HepG2 (cell line): Measurements from ENCODE around the gene JPH4. TPM values are rescaled to one million over a fixed set of nuclear protein-coding genes. Genes with fewer than 3 reads are reported as not detected.

Experiments
- ATAC-seq: fragments of 200-7000 bp; cut with Tn5 transposase; 3 replicates; pipeline ENCODE4 v1.9.1; 2020; ENCODE audit warnings: mild to moderate bottlenecking, moderate library complexity
- BruUV-seq: library from RNA; stranded (reverse); fragments of 400-500 nt; replicated peaks from 2 replicates; lab custom pipeline; 2021; lab: Mats Ljungman, UMichigan
- CTCF ChIA-PET: fragments of 300-600 bp; formaldehyde crosslinking; extraction: SDS; loops from one replicate; lab custom pipeline; 2021; ENCODE audit warnings: low total read pairs, inconsistent platforms, low intra/inter-chr PET ratio; lab: Yijun Ruan, JAX
- POLR2A ChIA-PET: fragments of 350-600 bp; sonication (Branson Sonifier 250); formaldehyde crosslinking; loops from one replicate; lab custom pipeline; 2020; ENCODE audit warnings: antibody characterized with exemption, inconsistent platforms; lab: Yijun Ruan, JAX
- DNase-seq: peaks from one replicate; pipeline ENCODE4 v3.0.0-alpha.2; 2015; ENCODE audit warnings: low spot score
- FAIRE-seq: peaks from 3 replicates; lab custom pipeline; 2011; peaks lifted over from hg19 to GRCh38; lab: Jason Lieb, UNC
- H2AFZ ChIP-seq: one replicate; pipeline ENCODE4 v1.6.1; 2011; ENCODE audit warnings: low read length, inconsistent platforms
- H3K27ac ChIP-seq: fragments of 300-600 bp; 3 replicates; pipeline ENCODE4 v1.8.0; 2011; ENCODE audit warnings: mixed run types, mild to moderate bottlenecking, mixed read lengths, low read length, inconsistent platforms; ENCODE audit not compliant: insufficient read depth; ENCODE audit errors: extremely low read length
- H3K27me3 ChIP-seq, 2 experiments: fragments of 200-600 bp in 1 of 2; 2 replicates in 1 of 2; 3 replicates in 1 of 2; pipeline versions ENCODE4 v1.6.0 to v1.8.0; 2011; ENCODE audit warnings: low read length in 2 of 2, mild to moderate bottlenecking in 2 of 2, moderate library complexity in 2 of 2, inconsistent platforms in 1 of 2; ENCODE audit not compliant: insufficient read depth in 2 of 2, control insufficient read depth in 1 of 2
- H3K36me3 ChIP-seq, 2 experiments: fragments of 200-600 bp in 1 of 2; replicated peaks in 1 of 2; 2 replicates in 1 of 2; 3 replicates in 1 of 2; pipeline versions ENCODE4 v1.5.1 to v1.8.0; 2011; ENCODE audit warnings: low read length in 2 of 2, inconsistent platforms in 1 of 2; ENCODE audit not compliant: insufficient read depth in 2 of 2, control insufficient read depth in 1 of 2
- H3K4me1 ChIP-seq: 2 replicates; pipeline ENCODE4 v1.5.1; 2012; ENCODE audit warnings: low read length, inconsistent platforms; ENCODE audit not compliant: insufficient read depth
- H3K4me2 ChIP-seq: 2 replicates; pipeline ENCODE4 v1.6.0; 2011; ENCODE audit warnings: low read depth, low read length, inconsistent platforms
- H3K4me3 ChIP-seq, 3 experiments: fragments of 200-600 bp in 1 of 3; sonication (generic), shearing (Covaris generic) in 1 of 3; replicated peaks in 1 of 3; 2 replicates each; pipeline ENCODE4 v1.5.1; 2011 to 2016; ENCODE audit warnings: low read length in 3 of 3, inconsistent platforms in 2 of 3, low read depth in 2 of 3, mild to moderate bottlenecking in 2 of 3, control low read depth in 1 of 3, mixed read lengths in 1 of 3; ENCODE audit not compliant: insufficient read depth in 1 of 3
- H3K79me2 ChIP-seq: one replicate; pipeline ENCODE4 v1.6.1; 2011; ENCODE audit warnings: low read length, inconsistent platforms; ENCODE audit not compliant: insufficient read depth
- H3K9ac ChIP-seq: 2 replicates; pipeline ENCODE4 v1.6.0; 2011; ENCODE audit warnings: mild to moderate bottlenecking, low read depth, low read length, inconsistent platforms; ENCODE audit not compliant: insufficient read depth
- H3K9me3 ChIP-seq: 2 replicates; pipeline ENCODE4 v1.5.1; 2012; ENCODE audit warnings: mild to moderate bottlenecking, low read length
- H4K20me1 ChIP-seq: 2 replicates; pipeline ENCODE4 v1.6.0; 2011; ENCODE audit warnings: inconsistent platforms, mild to moderate bottlenecking, low read length, moderate library complexity; ENCODE audit not compliant: insufficient read depth
- CBX2 ChIP-seq, 2 experiments: fragments of 200-600 bp in 1 of 2; sonication (generic); formaldehyde crosslinking in 1 of 2; IDR thresholded peaks; 2 replicates each; pipeline versions ENCODE4 v1.7.0 to v1.8.1; 2018 to 2022; ENCODE audit warnings: low read depth in 2 of 2, low read length in 1 of 2, mild to moderate bottlenecking in 1 of 2, missing genetic modification reagents in 1 of 2
- FOSL2 ChIP-seq: sonication (generic); formaldehyde crosslinking; IDR thresholded peaks from 2 replicates; pipeline ENCODE4 v1.4.0; 2020; ENCODE audit warnings: missing genetic modification reagents
- JUNB ChIP-seq: sonication (generic); formaldehyde crosslinking; IDR thresholded peaks from 2 replicates; pipeline ENCODE4 v1.8.0; 2022; ENCODE audit warnings: missing genetic modification reagents, mild to moderate bottlenecking, borderline replicate concordance
- MAF1 ChIP-seq: sonication (generic); formaldehyde crosslinking; IDR thresholded peaks from 2 replicates; pipeline ENCODE4 v1.5.0; 2020; ENCODE audit warnings: missing genetic modification reagents, borderline replicate concordance
- POGZ ChIP-seq: sonication (generic); formaldehyde crosslinking; IDR thresholded peaks from 2 replicates; pipeline ENCODE4 v1.4.0; 2020; ENCODE audit warnings: mild to moderate bottlenecking, missing genetic modification reagents
- SATB2 ChIP-seq: sonication (generic); formaldehyde crosslinking; IDR thresholded peaks from 2 replicates; pipeline ENCODE4 v1.5.0; 2020; ENCODE audit warnings: missing genetic modification reagents
- SRSF1 ChIP-seq: fragments of 200-400 bp; formaldehyde crosslinking; optimal IDR thresholded peaks from 2 replicates; pipeline ENCODE3; 2017; ENCODE audit warnings: mild to moderate bottlenecking, low read depth, low read length, moderate library complexity
- SRSF9 ChIP-seq: fragments of 200-400 bp; formaldehyde crosslinking; IDR thresholded peaks from 2 replicates; pipeline ENCODE4 v1.6.1; 2018; ENCODE audit warnings: borderline replicate concordance, mild to moderate bottlenecking, low read depth, low read length; ENCODE audit not compliant: insufficient read depth, poor library complexity, severe bottlenecking
- THAP11 ChIP-seq: IDR thresholded peaks from 2 replicates; pipeline ENCODE4 v1.6.1; 2016; ENCODE audit warnings: missing biosample characterization, missing genetic modification reagents
- ZBTB1 ChIP-seq: sonication (generic); formaldehyde crosslinking; IDR thresholded peaks from 2 replicates; pipeline ENCODE4 v1.4.0; 2020; ENCODE audit warnings: missing genetic modification reagents, borderline replicate concordance
- ZFP36 ChIP-seq: fragments of 150-350 bp; IDR thresholded peaks from 2 replicates; pipeline ENCODE4 v1.6.1; 2018; ENCODE audit warnings: borderline replicate concordance, low read length, low read depth; ENCODE audit not compliant: partially characterized antibody
- ZNF451 ChIP-seq: sonication (generic); formaldehyde crosslinking; IDR thresholded peaks from 2 replicates; pipeline ENCODE4 v1.5.0; 2020; ENCODE audit warnings: mild to moderate bottlenecking, missing genetic modification reagents
- ZSCAN21 ChIP-seq: sonication (generic); formaldehyde crosslinking; IDR thresholded peaks from 2 replicates; pipeline ENCODE4 v1.8.0; 2022; ENCODE audit warnings: mild to moderate bottlenecking, missing genetic modification reagents, moderate library complexity, borderline replicate concordance
- WGBS: methylation state at CpG from one replicate; pipeline ENCODE4 v1.1.6; 2017; ENCODE audit warnings: low lambda C conversion rate; 5-methylcytosine and 5-hydroxymethylcytosine counted together
- in situ Hi-C: cut with HindIII; loops from 2 replicates; pipeline ENCODE4 v1.10.0; 2017; ENCODE audit warnings: low pct_unique_long_range_greater_than_20kb; ENCODE audit not compliant: extremely low pct_ligation_motif_present
- intact Hi-C: fragments of 100-400 bp; cut with micrococcal nuclease; formaldehyde crosslinking; loops from one replicate; pipeline ENCODE4 v1.10.0; 2022; ENCODE audit not compliant: unreplicated experiment
- polyA plus RNA-seq, 8 experiments: library from polyadenylated mRNA; depleted of rRNA in 3 of 8; stranded (reverse) in 7 of 8; unstranded in 1 of 8; fragments of >200 nt; fragmentation: Illumina TruSeq in 4 of 8; extraction: Trizol in 4 of 8; gene quantifications; 2 replicates each; pipeline versions ENCODE4 v1.2.1 to v1.2.3, GENCODE V29; 2011 to 2016; ENCODE audit warnings: low read depth in 4 of 8, missing spikeins in 1 of 8, mixed read lengths in 1 of 8; ENCODE audit not compliant: insufficient read depth in 1 of 8
- total RNA-seq, 5 experiments: library from RNA; depleted of rRNA; stranded (reverse); fragments of >200 nt; fragmentation: Illumina TruSeq; extraction: Trizol; gene quantifications; 2 replicates each; pipeline ENCODE4 v1.2.3, GENCODE V29; 2016; ENCODE audit warnings: low read depth in 1 of 5
- TF ChIP-seq, protein P1 (sequence below): sonication (generic); formaldehyde crosslinking; IDR thresholded peaks from 2 replicates; pipeline ENCODE4 v1.5.1; 2020; ENCODE audit warnings: mild to moderate bottlenecking, missing genetic modification reagents, moderate library complexity
- TF ChIP-seq, protein P2 (sequence below): sonication (generic); formaldehyde crosslinking; IDR thresholded peaks from 2 replicates; pipeline ENCODE4 v1.4.0; 2020; ENCODE audit warnings: low read depth, missing genetic modification reagents

JPH4 gene
- total and polyA plus RNA-seq, 2 of the 13 experiments (the other 11 are each of a cell fraction or from before 2014, with no cell fraction given) = 0.08 to 0.22 TPM

DNA sequence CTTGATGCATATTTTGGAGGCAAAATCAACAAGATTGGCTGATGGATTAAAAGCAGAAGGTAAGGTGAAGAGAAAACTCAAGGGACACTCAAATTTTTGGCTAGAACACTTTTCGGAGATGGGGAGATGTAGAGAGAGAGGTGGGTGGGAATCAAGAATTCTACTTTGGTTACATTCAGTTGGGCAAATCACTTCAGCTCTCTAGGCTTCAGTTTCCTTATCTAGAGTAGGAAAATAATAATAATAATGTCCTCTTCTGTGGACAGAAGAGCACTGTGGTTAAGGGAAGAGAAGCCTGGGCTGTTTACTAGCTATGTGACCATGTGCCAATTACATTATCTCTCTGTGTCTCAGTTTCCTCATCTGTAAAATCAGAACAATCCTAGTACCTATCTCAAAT, 34.2 kb upstream of the JPH4 start (continued):
- no peak for TF ChIP-seq CBX2 (IDR thresholded peaks at IDR 0.05; ENCODE audit: low read depth, low read length)
- no peak for TF ChIP-seq CBX2 (CRISPR knock-in tag; IDR thresholded peaks at IDR 0.05; ENCODE audit: low read depth)
- no peak for TF ChIP-seq FOSL2 (CRISPR knock-in tag)
- TF ChIP-seq SRSF9 = no peak
- 0 out of 2 replicates have a peak, but pooled peaks have one; percentile 57 for TF ChIP-seq MAF1
- TF ChIP-seq SATB2 (CRISPR knock-in tag) = 0 out of 2 replicates have a peak, but pooled peaks have one; percentile 49
- no peak for TF ChIP-seq SRSF1
- no peak for TF ChIP-seq ZBTB1 (CRISPR knock-in tag)
- TF ChIP-seq ZSCAN21 (CRISPR knock-in tag) = 0 out of 2 replicates have a peak, but pooled peaks have one; percentile 16
- TF ChIP-seq POGZ (CRISPR knock-in tag) = no peak

DNA sequence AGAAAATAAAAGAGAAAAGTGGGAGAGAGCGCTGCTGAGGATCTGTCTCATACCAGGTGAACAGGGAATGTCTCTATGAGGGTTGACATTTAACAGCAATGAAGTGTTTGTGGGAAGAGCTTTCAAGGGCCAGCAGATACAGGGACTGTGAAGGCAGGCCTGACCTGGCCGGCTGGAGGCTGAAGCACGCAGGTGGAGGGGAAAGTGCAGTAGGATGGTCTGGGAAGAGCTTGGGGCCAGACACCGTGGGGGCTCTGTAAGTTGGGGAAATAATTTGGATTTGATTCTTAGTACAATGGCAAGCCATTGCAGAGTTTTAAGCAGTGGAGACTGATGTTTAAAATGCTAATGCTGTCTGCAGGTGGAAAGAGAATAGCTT, 33.8 kb upstream of the JPH4 start:
- DNase-seq (no peak), ATAC-seq (no peak)
- in situ Hi-C loops = no loop called here
- TF ChIP-seq THAP11 (CRISPR knock-in tag) (peak; percentile 15; the same call in 1 of the 2 replicates), ZNF451 (0 out of 2 replicates have a peak, but pooled peaks have one; percentile 14), JUNB (0 out of 2 replicates have a peak, but pooled peaks have one; percentile 31), ZFP36 (peak; percentile 2)
- TF ChIP-seq, protein P1, sequence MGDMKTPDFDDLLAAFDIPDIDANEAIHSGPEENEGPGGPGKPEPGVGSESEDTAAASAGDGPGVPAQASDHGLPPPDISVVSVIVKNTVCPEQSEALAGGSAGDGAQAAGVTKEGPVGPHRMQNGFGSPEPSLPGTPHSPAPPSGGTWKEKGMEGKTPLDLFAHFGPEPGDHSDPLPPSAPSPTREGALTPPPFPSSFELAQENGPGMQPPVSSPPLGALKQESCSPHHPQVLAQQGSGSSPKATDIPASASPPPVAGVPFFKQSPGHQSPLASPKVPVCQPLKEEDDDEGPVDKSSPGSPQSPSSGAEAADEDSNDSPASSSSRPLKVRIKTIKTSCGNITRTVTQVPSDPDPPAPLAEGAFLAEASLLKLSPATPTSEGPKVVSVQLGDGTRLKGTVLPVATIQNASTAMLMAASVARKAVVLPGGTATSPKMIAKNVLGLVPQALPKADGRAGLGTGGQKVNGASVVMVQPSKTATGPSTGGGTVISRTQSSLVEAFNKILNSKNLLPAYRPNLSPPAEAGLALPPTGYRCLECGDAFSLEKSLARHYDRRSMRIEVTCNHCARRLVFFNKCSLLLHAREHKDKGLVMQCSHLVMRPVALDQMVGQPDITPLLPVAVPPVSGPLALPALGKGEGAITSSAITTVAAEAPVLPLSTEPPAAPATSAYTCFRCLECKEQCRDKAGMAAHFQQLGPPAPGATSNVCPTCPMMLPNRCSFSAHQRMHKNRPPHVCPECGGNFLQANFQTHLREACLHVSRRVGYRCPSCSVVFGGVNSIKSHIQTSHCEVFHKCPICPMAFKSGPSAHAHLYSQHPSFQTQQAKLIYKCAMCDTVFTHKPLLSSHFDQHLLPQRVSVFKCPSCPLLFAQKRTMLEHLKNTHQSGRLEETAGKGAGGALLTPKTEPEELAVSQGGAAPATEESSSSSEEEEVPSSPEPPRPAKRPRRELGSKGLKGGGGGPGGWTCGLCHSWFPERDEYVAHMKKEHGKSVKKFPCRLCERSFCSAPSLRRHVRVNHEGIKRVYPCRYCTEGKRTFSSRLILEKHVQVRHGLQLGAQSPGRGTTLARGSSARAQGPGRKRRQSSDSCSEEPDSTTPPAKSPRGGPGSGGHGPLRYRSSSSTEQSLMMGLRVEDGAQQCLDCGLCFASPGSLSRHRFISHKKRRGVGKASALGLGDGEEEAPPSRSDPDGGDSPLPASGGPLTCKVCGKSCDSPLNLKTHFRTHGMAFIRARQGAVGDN (CRISPR knock-in tag) = peak; percentile 58
- TF ChIP-seq, protein P2, sequence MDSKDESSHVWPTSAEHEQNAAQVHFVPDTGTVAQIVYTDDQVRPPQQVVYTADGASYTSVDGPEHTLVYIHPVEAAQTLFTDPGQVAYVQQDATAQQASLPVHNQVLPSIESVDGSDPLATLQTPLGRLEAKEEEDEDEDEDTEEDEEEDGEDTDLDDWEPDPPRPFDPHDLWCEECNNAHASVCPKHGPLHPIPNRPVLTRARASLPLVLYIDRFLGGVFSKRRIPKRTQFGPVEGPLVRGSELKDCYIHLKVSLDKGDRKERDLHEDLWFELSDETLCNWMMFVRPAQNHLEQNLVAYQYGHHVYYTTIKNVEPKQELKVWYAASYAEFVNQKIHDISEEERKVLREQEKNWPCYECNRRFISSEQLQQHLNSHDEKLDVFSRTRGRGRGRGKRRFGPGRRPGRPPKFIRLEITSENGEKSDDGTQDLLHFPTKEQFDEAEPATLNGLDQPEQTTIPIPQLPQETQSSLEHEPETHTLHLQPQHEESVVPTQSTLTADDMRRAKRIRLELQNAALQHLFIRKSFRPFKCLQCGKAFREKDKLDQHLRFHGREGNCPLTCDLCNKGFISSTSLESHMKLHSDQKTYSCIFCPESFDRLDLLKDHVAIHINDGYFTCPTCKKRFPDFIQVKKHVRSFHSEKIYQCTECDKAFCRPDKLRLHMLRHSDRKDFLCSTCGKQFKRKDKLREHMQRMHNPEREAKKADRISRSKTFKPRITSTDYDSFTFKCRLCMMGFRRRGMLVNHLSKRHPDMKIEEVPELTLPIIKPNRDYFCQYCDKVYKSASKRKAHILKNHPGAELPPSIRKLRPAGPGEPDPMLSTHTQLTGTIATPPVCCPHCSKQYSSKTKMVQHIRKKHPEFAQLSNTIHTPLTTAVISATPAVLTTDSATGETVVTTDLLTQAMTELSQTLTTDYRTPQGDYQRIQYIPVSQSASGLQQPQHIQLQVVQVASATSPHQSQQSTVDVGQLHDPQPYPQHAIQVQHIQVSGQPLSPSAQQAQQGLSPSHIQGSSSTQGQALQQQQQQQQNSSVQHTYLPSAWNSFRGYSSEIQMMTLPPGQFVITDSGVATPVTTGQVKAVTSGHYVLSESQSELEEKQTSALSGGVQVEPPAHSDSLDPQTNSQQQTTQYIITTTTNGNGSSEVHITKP (CRISPR knock-in tag) = 0 out of 2 replicates have a peak, but pooled peaks have one; percentile 7

More for the DNA sequence above, 33.8 kb upstream of the JPH4 start:
- Histone ChIP-seq H3K9me3 (no peaks in the 10 kb centered on the region), H3K4me3 (no peak overlapping the region; a peak in 1 of 6 replicates), H3K4me1 (peaks cover 95% of the 10 kb centered on the region), H3K36me3 (no peaks in the 10 kb centered on the region), H2AFZ (no peak overlapping the region), H3K9ac (peak overlapping the region; percentile 16; the same call in 1 of the 2 replicates), H4K20me1 (no peaks in the 10 kb centered on the region), H3K4me2 (peak overlapping the region; percentile 86), H3K79me2 (no peaks in the 10 kb centered on the region), H3K27ac (peak overlapping the region; percentile 89), H3K27me3 (no peaks in the 10 kb centered on the region)
- FAIRE-seq = no peak
- BruUV-seq = no TSS peak
- intact Hi-C loops = loop anchor here (5.0 kb wide), 1 partner anchor 480 kb away; the partner anchor contains the start of gene PCK2
- ChIA-PET CTCF (interaction anchor here (2.3 to 2.4 kb wide), 2 partner anchors 20 to 23 kb away, joined by 8 to 19 read pairs; no protein-coding TSS in a partner anchor), POLR2A (interaction anchor here (0.7 to 14.7 kb wide), 13 partner anchors 10 to 605 kb away, joined by 3 to 1105 read pairs (median 22); partner anchors contain the start of genes AP1G2, DHRS2, PABPN1 and PPP1R3E)
- 56% methylated on average over 4 of the region's 4 CpGs for WGBS
